Stimulated activated CD8-positive, alpha-beta memory T cell treated with anti-CD3 and anti-CD28 coated beads, Interleukin-7, amount 100 ng/mL, for 48 hours (primary cell): ENCODE data around the gene POTEB.
"Not testable (repeated sequence)": the region's sequence is repeated elsewhere in the genome, so short reads cannot be mapped to it uniquely, and the experiment has no call there.

ENCODE experiments used
- DNase-seq, 2 donors: peaks; one replicate each; pipeline ENCODE4 v3.0.0-alpha.2; 2020; ENCODE audit warnings: low read depth in 1 of 2; ENCODE audit errors: extremely low read depth in 1 of 2

Gene POTEB

DNA sequence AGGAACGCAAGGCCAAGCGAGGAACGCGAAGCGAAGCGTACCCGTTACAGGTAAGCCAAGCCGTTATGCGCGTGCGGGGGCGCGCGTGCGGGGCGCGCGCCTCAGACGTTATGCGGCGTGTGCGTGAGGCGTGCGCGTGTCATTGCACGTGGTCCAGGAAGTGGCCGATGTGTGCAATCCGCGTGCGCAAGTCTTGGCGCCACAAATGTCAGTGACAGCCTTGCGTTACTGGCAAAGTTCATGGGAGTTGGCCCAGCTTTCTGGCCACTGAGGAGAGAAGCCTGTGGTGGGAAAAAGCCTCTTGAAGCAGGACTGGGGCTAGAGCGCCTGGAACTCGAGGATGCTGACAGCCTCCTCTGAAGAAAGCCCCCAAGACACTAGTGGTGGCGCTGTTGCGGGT, at the start of gene POTEB:
Gene POTEB, minus strand, starts transcription at position 101 of the 400 bp plus-strand sequence. CDS start 489 bp downstream, outside the sequence.
- DNase-seq: not testable (repeated sequence)

DNA sequence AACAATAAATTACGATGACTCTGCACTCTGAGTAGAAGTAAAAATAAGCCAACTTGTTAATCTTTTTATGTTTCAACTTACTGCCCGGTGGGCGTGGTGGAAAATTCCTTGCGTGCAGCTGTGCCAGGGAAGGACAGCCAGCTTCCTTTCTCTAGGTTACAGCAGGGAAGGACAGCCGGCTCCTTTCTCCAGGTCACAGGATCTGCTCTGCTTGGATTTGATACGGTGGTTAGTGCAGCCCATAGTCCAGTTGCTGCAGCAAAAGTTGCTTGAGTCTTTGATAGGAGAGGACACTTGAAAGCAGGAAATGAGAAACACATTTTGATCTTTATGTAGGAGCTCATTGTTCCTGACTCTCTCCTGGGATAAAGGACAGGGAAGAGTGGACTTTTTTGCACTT, 13.4 kb upstream of the POTEB start:
- not testable (repeated sequence) for DNase-seq

DNA sequence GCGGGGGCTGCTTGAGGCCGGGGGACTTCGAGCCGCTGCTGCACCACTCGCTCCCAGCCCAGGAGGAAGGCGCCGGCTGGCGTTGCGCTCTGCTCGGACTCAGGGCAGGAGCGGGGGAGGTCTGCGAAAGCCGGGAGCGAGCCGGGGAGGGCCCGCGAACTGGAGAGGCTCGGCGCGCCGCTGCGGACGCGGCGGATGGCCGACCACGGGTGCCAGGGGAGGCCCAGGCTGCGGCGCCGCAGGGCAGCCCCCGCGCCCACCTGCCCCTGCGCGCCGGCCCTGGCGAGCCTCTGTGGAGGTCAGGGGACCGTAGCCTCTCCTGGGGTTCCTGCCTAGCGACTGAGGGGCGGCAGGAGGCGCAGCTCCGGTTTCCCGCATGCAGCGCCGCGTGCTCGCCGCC, 12.0 kb upstream of the POTEB start:
- DNase-seq: not testable (repeated sequence)

DNA sequence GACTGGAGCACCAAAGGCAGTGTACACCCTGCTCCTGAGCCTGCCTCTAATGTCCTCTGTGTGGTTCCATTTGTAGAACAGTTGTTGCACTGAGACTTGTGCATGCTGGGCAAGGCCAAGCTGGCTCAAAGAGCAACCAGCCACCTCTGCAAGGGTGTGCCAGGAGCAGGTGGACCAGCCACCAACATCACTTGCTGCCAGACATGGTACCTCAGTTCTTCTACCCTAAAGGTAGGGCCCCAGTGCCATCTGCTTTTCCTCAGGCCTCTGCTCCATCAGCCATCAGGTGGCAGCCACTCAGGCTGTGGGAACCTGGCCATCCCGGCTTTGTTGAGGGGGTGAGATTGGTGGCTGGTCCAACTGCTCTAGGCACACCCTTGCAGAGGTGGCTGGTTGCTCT, 38.7 kb downstream of the POTEB start:
- DNase-seq: not testable (repeated sequence)
